MCF 10A (cell line): ENCODE results near the gene KCNMA1. TPM values are rescaled to one million over a fixed set of nuclear protein-coding genes. Genes with fewer than 3 reads are reported as not detected.

Source experiments
- BruUV-seq: library from RNA; stranded (reverse); fragments of 400-500 nt; replicated peaks from 2 replicates; lab custom pipeline; 2021; lab: Mats Ljungman, UMichigan
- CTCF ChIA-PET: fragments of 300-600 bp; sonication (Branson Sonifier 250); formaldehyde crosslinking; extraction: SDS; loops from one replicate; lab custom pipeline; 2021; ENCODE audit warnings: antibody characterized with exemption, inconsistent platforms; lab: Yijun Ruan, JAX
- POLR2A ChIA-PET: fragments of 300-600, 350-650 bp; sonication (Branson Sonifier 250); formaldehyde crosslinking; extraction: SDS; loops from one replicate; lab custom pipeline; 2020; ENCODE audit warnings: antibody characterized with exemption, inconsistent platforms; lab: Yijun Ruan, JAX
- DNase-seq: peaks from one replicate; pipeline ENCODE4 v3.0.0-alpha.2; 2018; ENCODE audit not compliant: unreplicated experiment
- H3K27ac Mint-ChIP-seq: one replicate; pipeline ENCODE4 v1.8.0; 2022; ENCODE audit warnings: mild to moderate bottlenecking, low read depth, mixed read lengths; ENCODE audit not compliant: unreplicated experiment
- H3K27me3 Mint-ChIP-seq: one replicate; pipeline ENCODE4 v1.8.0; 2022; ENCODE audit warnings: mixed read lengths; ENCODE audit not compliant: insufficient read depth, unreplicated experiment
- H3K36me3 Mint-ChIP-seq: one replicate; pipeline ENCODE4 v1.8.0; 2022; ENCODE audit warnings: mild to moderate bottlenecking, moderate library complexity, mixed read lengths; ENCODE audit not compliant: insufficient read depth, unreplicated experiment
- H3K4me1 Mint-ChIP-seq: one replicate; pipeline ENCODE4 v1.8.0; 2022; ENCODE audit warnings: mixed read lengths; ENCODE audit not compliant: insufficient read depth, unreplicated experiment
- H3K4me3 Mint-ChIP-seq: one replicate; pipeline ENCODE4 v1.8.0; 2022; ENCODE audit warnings: mild to moderate bottlenecking, moderate library complexity, mixed read lengths; ENCODE audit not compliant: unreplicated experiment
- H3K9me3 Mint-ChIP-seq: one replicate; pipeline ENCODE4 v1.8.0; 2022; ENCODE audit warnings: mixed read lengths; ENCODE audit not compliant: unreplicated experiment
- CTCF ChIP-seq: fragments of 200-600 bp; IDR thresholded peaks from one replicate; pipeline ENCODE4 v1.8.0; 2022; ENCODE audit warnings: antibody characterized with exemption, mild to moderate bottlenecking; ENCODE audit not compliant: unreplicated experiment
- intact Hi-C: fragments of 100-400 bp; cut with micrococcal nuclease; formaldehyde crosslinking; loops from 2 replicates; pipeline ENCODE4 v1.14.1; 2022
- total RNA-seq: library from RNA; stranded (reverse); gene quantifications from 2 replicates; pipeline ENCODE4 v1.2.3, GENCODE V29; 2022

KCNMA1 gene
- total RNA-seq, 1 experiment from 2014 or later: 7.5 TPM

DNA sequence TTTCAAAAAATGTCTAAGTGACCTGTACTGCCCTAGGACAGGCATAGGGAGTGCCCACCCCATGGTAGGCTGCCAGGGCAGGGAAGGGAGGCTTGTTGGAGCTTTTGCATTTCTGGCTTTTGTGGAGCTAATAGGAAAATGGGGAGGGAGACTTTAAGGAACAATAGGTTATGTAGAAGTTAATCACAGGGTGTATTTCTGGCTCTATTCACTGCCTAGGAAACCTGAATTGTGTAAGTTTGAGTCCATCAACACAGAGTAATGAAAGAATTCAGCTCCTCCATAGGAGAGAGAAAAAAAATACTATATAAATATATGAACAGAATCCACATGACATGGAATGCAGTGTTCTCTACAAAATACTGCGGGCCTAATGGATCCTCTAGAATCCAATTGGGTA is 661.5 kb downstream of the KCNMA1 start:
- H3K27ac Mint-ChIP-seq: no peak overlapping the region
- no peak for TF ChIP-seq CTCF
- ChIA-PET CTCF (interaction anchor here (1.0 kb wide), 1 partner anchor 9 kb away, joined by 3 read pairs; no protein-coding TSS in a partner anchor), POLR2A (interaction anchor here (0.7 kb wide), 1 partner anchor 105 kb away, joined by 3 read pairs; no protein-coding TSS in a partner anchor)
- H3K27me3 Mint-ChIP-seq: no peaks in the 10 kb centered on the region
- intact Hi-C loops: no loop called here
- H3K4me3 Mint-ChIP-seq: no peak overlapping the region
- no peaks in the 10 kb centered on the region for H3K4me1 Mint-ChIP-seq
- BruUV-seq: no TSS peak
- DNase-seq: no peak
- H3K9me3 Mint-ChIP-seq: no peaks in the 10 kb centered on the region
- H3K36me3 Mint-ChIP-seq: no peaks in the 10 kb centered on the region

DNA sequence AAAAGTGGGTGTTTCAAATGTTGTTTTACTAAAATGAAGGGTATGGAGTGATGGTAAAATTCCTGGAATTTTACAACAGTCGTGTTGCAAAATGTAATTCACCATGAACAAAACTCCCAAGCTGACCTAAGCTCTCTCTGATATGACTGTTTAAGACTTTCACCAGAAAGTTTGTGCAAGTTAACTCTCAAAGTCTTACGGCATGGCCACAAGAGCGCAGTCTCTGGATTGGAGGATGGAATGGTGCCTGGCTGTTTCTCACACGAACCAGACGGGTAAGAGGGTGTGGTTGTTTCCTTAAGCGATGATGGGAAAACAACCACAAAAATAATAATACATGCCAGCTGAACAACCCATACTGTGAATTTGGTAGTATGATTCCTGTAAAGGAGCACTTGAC is 662.5 kb downstream of the KCNMA1 start:
- H3K27ac Mint-ChIP-seq: no peak overlapping the region
- TF ChIP-seq CTCF: no peak
- no TSS peak for BruUV-seq
- H3K4me3 Mint-ChIP-seq: no peak overlapping the region
- ChIA-PET CTCF (interaction anchor here (0.7 to 1.4 kb wide), 2 partner anchors 10 to 573 kb away, joined by 4 read pairs; no protein-coding TSS in a partner anchor), POLR2A (no interaction called here)
- H3K9me3 Mint-ChIP-seq: no peaks in the 10 kb centered on the region
- DNase-seq: no peak
- H3K36me3 Mint-ChIP-seq: no peaks in the 10 kb centered on the region
- intact Hi-C loops: no loop called here
- H3K4me1 Mint-ChIP-seq: no peaks in the 10 kb centered on the region
- no peaks in the 10 kb centered on the region for H3K27me3 Mint-ChIP-seq

GRCh38 chr10:76974017-76974691 is 663.5 kb downstream of the KCNMA1 start:
- H3K36me3 Mint-ChIP-seq: no peaks in the 10 kb centered on the region
- ChIA-PET POLR2A (no interaction called here), CTCF (interaction anchor here (0.6 to 1.4 kb wide), 2 partner anchors 11 to 342 kb away, joined by 3 to 4 read pairs; no protein-coding TSS in a partner anchor)
- H3K9me3 Mint-ChIP-seq: no peaks in the 10 kb centered on the region
- intact Hi-C loops: no loop called here
- no peak overlapping the region for H3K27ac Mint-ChIP-seq
- H3K4me1 Mint-ChIP-seq: no peaks in the 10 kb centered on the region
- BruUV-seq: no TSS peak
- no peak for DNase-seq
- H3K4me3 Mint-ChIP-seq: no peak overlapping the region
- H3K27me3 Mint-ChIP-seq: no peaks in the 10 kb centered on the region
- TF ChIP-seq CTCF: no peak

DNA sequence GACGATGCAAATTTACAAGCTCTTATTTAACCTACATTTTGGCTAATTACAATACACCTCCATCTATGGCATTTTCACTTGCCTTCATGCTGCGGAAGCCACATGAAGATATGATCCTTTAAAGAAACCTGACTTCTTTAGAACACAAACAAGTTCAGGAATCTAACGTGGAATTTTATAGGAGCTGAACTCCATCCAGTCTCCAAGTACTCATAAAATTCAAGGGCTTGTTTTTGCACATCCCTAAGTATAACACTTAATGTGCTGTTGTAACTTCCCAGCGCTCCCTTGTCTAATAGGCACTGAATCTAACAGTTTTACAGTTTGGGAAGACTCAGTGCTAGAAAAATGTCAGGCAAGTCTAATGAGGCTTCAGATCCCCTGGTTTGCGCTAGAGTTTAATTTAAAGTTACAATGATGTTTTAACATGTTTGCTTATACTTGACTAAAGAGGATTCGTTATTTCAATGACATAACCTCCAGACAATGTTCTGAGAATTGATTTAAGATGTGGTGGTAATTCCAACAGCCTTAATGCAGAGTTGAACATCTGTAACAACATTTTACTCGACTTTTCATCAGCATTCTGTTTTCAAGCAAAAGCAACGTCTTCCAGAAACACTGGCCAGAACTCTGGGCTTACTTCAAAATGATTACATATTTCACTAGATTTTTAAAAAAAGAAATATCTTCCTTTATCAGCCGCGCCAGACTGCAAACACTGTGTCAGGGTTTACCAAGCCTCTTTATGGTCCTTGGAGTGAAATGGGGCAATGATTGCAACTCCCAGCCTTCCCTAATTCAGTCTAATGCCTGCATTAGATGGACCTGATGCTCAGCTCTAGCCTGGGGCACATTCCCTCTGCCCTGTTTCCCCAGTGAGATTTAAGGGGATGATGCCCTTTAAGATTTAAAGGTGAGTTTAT is 664.3 kb downstream of the KCNMA1 start:
- ChIA-PET CTCF (interaction anchor here (0.6 to 1.4 kb wide), 3 partner anchors 12 to 582 kb away, joined by 3 to 4 read pairs (median 4); no protein-coding TSS in a partner anchor), POLR2A (interaction anchor here (0.7 kb wide), 1 partner anchor 361 kb away, joined by 3 read pairs; no protein-coding TSS in a partner anchor)
- TF ChIP-seq CTCF: no peak
- Mint-ChIP-seq H3K4me1 (no peaks in the 10 kb centered on the region), H3K4me3 (no peak overlapping the region), H3K27me3 (no peaks in the 10 kb centered on the region), H3K36me3 (no peaks in the 10 kb centered on the region), H3K27ac (no peak overlapping the region), H3K9me3 (no peaks in the 10 kb centered on the region)
- no TSS peak for BruUV-seq
- intact Hi-C loops: no loop called here
- no peak for DNase-seq
